HG02840 (cell line): ENCODE measurements around the gene ATP6V1G3.
"Not testable (repeated sequence)": the region's sequence is repeated elsewhere in the genome, so short reads cannot be mapped to it uniquely, and the experiment has no call there.

Experiments used
- ATAC-seq: cut with Tn5 transposase; IDR thresholded peaks from one replicate; pipeline ENCODE4 v1.9.1; 2021; ENCODE audit warnings: mild to moderate bottlenecking, moderate library complexity, moderate number of reproducible peaks; ENCODE audit not compliant: unreplicated experiment, low FRiP score

Gene ATP6V1G3, protein sequence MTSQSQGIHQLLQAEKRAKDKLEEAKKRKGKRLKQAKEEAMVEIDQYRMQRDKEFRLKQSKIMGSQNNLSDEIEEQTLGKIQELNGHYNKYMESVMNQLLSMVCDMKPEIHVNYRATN

DNA sequence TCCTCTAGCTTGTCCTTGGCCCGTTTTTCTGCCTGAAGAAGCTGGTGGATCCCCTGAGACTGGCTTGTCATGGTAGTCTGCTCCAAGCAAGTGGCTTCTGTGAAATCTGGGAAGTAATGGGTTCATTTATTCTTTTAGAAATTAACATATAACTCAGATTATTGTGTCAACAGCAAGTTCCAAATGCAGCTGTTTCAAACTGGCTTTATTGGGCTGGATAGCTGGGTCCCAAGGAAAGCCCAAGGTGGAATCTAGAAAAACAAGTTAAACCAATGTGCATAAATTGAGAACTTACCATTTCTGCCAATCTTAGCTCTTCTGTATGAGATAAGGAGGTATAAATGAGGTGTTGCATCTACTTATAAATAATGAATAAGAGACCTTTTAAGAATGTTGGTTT lies at the start of gene ATP6V1G3:
Gene ATP6V1G3, minus strand, starts transcription at position 101 of the 400 bp plus-strand sequence. Its CDS starts 30 bp downstream, at position 71.
- ATAC-seq = no peak

DNA sequence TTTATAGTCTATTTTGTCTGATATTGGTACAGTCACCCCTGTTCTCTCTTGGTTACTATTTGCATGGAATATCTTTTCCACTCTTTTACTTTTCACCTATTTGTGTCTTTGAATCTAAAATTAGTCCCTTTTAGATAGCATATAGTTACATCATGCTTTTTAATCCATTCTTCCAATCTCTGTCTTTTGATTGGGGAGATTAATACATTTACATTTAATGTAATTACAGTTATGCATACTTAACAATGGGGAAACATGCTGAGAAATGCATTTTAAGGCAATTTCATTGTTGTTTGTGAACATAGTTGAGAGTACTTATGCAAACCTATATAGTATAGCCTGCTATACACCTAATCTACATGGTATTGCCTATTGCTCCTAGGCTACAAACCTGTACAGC lies 48.4 kb upstream of the ATP6V1G3 start:
- ATAC-seq = no peak

DNA sequence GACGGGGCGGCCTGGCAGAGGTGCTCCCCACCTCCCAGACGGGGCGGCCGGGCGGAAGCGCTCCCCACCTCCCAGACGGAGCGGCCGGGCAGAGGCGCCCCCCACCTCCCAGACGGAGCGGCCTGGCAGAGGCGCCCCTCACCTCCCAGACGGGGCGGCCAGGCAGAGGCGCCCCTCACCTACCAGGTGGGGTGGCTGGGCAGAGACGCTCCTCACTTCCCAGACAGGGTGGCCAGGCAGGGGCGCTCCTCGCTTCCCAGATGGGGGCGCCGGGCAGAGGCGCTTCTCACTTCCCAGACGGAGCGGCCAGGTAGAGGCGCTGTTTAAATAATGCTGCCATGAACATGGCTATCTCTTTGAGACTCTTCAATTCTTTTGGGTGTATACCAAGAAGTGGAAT lies 43.7 kb upstream of the ATP6V1G3 start:
- no peak for ATAC-seq

DNA sequence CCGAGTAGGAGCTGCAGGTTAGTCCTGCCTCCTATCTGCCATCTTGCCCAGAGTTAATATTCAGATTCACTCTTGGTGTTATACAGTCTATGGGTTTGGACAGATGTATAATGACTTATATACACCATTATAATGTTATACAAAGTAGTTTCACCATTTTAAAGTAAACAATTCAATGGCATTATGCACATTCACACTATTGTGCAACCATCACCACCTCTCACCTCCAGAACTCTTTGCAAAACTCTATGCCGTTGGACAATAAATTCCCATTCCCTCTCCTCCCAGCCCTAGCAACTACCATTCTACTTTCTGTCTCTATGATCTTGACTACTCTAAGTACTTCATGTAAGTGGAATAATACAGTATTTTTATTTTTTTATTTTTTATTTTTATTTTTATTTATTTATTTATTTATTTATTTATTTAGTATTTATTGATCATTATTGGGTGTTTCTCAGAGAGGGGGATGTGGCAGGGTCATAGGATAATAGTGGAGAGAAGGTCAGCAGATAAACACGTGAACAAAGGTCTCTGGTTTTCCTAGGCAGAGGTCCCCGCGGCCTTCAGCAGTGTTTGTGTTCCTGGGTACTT lies 42.8 kb upstream of the ATP6V1G3 start:
- ATAC-seq = not testable (repeated sequence)

DNA sequence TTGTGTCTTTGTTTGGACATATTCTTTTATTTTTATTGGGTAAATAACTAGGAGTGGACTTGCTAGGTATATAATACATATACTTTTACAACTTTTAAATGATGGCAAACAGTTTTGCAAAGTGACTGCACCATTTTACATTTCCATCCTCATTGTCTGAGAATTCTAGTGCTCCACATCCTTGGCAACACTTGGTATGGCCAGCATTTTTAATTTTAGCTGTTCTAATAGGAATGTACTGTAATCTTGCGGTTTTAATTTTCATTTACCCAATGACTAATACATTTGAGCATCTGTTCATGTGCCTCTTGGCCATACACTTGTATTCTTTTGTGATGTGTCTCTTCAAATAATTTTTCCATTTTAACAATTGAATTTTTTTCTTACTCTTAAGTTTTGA lies 37.0 kb upstream of the ATP6V1G3 start:
- ATAC-seq = no peak

DNA sequence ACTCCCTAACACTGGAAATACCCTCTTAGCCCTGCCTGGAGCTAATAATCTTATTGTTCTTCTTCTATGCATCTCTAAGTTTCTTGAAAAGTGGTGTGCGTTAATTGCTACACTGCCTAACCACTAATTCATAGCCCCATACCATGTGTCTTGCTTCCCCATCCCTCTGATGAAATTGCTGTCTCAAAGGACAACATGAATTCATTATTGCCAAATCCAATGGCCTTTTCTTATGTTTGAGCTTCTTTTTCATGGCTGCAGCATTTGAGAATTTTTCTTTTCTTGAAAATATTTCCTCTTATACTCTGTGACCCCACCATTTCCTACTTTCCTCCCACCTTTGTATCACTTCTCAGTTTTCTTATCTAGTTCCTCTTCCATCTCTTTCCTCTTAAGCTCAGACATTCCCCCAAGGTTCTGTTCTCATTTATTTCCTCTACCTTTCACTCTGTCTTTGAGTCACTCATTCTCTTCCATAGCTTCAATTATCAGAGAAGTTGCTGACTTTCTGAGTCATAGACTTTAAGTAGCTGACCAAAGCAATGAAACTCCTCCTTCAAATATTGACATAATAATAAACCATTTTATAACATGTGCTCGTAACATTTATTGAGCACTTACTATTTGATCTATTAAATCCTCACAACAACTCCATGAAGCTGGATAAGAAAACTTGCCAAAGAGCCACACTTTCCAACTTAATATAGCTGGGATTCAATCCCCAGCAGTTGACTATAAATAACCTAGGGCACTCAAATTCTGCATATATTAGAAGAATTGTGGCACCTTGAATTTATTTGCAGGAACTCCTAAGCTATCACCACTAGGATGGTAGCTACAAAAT lies 35.5 kb upstream of the ATP6V1G3 start:
- peak; percentile 72 for ATAC-seq

DNA sequence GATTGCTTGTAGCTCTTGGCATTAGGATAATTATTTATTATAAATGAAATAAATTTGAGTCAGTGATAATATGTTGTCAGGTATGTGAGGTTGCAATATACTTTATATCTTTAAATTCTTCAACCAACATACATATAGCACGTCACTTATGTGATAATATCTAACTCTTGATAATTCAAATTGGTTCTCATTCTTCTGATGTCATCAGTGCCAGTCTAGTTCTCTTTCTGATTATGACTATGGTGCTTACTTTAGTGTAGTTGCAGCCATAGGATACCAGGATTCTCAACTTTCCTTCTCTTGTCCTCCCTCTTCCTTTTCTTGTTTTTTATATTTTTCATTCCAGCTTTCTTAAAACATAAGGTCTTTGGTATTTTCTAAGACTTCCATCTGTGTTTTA lies 34.8 kb upstream of the ATP6V1G3 start:
- ATAC-seq = no peak

DNA sequence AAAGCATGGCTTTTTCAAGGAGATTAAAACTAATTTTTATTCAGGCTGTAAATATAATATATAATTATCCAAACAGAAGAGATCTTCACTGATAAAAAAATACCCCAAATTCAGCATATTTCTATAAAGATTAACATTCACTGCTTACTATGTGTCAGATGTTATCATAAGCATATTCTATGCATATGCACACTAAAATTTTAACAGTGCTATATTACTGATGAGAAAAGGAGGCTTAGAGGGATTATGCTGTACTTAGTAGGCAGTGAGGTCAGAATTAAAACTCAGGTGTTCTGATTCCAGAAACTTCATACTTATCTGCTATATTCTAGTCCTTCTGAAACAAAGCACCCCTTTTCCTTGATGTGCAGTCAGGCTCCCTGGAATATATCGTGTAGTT lies 33.8 kb upstream of the ATP6V1G3 start:
- ATAC-seq = no peak

DNA sequence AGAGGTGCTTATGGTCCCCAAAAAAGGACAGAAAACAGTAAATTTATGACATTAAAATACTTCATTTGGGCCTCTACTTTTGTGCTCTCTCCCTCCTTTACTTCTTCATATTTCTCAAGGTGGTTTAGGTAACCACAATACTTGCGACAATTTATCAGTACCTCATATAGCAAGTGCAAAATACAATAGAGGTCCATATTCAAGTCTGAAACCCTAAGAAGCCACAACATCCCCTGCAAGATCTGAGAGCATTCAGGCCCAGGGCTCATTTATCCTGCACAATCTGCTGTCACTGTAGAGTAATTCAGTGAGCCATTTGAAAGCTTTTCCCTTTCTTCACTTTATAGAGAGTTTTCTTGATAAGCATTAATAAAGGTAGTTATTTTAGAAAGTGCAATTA lies 24.2 kb upstream of the ATP6V1G3 start:
- ATAC-seq = no peak

DNA sequence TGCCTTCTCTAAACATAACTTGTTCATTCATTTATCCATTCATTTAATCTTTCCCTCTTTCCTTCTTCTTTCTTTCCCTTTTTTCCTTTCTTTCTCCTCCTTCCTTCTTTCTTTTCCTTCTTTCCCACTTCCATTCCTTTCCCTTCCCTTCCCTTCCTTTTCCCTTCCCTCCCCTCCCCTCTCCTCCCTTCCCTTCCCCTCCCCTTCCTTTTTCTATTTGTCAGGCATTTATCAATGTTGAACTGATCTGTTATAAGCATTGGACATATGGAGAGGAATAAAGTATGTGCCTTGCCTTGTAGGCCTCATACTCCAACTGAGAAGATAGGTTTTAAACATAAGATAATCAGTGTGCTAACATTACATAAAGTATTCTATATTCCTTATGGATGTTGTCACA lies 23.7 kb upstream of the ATP6V1G3 start:
- no peak for ATAC-seq

DNA sequence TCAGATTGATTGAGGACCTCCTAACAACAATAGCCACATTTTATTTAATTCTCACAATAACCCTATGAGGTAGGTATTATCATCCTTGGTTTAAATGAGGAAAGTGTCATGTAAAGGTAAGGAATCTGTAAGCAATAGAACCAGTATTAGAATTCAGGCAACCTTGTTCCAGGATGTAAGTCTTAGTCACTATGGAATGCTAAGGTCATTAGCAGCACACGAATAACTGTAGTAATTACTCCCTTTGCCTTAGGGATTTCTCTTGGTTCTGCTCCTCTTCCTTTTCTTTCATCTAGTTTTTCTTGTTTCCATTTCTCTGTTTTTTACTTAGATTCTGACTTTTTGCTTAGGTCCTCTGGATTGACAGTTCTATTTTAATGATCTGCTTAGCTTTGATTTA lies 23.1 kb upstream of the ATP6V1G3 start:
- no peak for ATAC-seq

DNA sequence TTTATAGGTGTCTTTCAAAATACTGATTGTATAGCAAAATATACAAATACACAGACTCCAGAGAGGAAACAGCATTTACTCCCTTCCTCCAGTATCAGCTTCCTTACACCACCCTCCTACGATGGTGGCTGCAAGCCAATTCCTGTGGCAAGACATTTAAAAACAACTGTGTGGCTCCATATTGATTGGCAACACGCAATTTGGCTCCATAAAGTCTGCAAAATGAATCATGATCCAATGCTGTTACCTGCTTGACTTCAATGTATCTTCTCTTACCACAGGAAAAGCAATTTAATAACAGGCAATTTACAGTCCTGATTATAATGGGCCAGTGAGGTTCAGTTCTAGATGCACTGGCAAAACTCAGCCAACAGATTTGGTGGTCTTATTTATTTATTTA lies 19.7 kb upstream of the ATP6V1G3 start:
- no peak for ATAC-seq

DNA sequence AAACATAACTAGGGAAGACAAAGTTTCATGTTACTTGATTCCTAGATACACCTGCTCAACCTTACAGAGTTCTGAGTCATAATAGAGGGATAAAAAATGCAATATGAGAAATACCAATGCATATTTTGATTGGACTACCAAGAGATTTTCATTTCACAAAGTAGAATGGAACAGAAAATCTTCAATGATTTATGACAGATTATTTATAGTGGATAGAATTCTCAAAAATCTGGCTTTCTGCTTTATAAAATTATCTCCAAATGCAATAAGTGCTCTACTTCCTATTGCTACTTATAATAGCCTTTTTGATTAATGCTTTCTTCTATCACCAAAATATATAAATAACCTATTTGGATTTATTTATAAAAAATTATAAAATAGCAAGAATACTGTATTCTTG lies 18.9 kb upstream of the ATP6V1G3 start:
- no peak for ATAC-seq

DNA sequence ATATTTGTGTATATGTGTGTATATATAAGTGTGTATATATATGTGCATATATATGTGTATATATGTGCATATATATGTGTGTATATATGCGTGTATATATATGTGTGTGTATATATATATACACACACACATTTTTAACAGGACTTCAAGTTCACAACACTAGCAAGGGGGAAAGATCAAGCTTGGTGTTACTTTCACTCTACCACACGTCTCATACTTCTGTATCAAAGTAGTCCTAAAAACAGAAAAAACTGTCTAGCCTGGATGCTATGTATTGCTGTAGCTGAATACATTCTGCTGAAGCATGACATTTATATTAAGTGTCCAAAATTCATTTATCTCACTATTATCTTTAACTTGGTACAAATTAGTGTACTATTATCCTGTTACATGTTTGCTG lies 17.9 kb upstream of the ATP6V1G3 start:
- ATAC-seq = no peak

DNA sequence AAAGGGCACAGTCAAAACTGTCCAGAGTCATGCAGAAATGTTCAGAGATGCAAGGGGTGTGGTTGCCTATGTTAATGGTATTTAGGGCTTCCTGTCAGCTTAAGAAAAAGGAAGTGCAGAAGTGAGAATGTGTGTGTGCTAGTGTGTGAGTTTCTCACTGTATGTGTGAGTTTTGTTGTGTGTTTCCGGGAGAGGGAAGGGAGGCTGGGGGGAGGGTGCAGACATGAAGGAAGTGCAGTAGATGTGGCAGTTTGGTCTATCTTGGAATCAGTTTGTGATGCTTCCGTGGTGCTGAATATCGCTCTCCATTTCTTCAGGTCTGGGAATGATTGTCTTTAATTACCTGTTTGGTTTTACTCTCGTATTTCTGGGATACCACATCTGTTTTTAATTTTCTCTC lies 16.5 kb upstream of the ATP6V1G3 start:
- ATAC-seq = peak; percentile 67

DNA sequence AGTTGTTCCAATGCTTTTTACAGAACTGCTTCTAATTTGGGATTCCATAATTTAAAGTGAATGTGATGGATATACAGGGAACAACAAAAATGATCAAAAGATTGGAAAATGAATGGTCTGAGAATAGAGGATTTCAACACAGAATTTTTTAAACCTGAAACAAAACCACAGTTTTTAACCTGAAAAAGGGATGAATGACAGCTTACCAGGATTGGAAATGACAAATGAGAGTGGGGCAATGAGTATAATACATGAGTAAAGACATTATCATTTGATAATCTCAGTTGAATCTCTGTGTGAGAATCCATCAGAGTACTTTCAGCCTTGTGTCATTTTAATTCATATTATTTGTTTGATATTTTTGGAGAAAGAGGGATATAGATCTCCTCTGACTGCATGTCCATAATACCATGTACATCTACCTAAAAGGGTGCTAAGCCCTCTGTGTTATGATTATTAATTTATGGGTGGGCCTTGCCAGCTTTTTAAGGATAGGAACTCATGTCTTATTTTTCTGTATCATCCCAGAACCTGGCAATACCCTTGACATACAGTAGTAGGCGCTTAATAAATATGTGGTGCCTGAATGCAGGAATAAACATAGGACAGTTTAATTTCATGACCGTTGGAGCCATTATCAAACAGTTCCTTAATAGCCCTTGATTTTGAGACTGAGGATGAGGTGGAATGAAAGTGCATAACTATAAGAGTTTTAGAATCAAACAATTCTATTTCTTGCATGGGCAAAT lies 12.4 kb upstream of the ATP6V1G3 start:
- ATAC-seq = no peak

DNA sequence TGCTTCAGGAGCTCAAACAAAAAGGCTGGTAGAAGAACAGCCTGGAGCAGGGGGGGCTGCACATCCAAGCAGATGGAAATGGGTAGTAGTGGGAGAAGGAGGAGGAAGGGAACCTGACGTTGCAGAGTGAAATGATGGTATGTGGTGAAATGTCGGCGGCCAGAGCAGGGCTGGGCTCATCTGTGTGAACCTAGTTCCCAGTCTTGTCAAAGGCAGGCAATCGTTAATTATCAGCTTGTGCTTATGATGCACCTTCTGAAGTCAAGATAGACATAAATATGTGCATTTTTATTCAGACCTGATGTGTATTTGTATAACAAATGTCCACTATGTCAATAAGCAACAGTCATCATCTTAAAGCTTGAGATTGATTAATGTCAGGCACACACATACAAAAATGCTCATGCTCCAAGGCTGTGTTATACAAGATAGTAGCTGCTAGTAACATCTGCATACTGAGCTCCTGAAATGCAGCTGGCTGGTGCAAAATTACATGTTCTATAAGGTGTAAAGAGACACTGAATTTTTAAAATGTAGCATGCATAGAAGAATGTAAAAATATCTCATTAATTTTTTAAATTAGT lies 10.6 kb upstream of the ATP6V1G3 start:
- no peak for ATAC-seq

DNA sequence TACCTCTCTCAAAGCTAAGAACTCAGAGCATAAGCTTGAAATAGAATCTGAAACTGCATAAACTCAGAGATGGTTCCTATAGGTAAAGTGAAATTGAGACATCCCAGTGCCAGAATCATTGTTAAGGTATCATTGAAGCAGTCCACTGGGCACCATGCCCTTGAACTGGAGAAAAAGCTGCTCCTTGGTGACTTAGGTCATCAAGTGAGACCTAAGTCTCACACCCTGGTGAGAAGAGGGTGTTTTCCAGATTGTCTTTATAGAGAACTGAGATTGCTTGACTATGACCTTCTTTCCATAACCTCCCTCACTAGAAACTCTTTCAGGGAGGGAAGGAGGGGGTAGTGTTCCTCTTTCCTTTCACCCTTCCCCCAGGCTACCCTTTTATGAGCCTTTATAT lies 9.4 kb upstream of the ATP6V1G3 start:
- ATAC-seq = no peak

DNA sequence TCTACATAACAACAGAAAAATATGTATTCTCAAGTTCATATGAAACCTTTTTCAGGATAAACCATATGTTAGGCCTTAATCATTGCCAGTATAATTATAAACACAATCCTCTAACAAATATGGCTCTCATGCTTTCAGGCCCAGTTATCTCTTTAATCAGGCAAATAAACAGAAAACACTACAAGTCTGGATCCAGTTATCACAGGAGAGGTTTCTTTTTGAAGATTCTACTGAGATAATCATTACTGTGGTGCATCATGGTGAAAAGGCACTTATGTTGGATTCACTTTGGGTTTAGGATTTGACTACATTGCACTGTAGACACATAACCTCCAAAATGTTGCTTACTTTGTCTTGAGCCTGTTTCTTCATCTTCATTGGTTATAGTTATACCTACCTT lies 8.4 kb upstream of the ATP6V1G3 start:
- ATAC-seq = no peak

DNA sequence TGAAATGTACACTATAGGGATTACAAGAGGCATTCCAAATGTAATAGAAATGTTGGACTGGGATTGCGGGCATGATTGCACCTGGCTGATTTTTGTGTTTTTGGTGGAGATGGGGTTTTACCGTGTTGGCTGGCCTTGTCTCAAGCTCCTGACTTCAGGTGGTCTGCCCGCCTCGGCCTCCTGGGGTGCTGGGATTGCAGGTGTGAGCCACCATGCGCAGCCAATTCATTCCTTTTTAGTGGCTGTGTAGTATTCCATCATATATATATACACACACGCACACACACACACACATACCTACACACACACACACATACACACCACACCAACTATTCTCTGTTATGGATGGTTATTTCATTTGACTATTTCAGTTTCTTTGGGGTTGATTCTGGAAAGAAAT lies 4.7 kb upstream of the ATP6V1G3 start:
- no peak for ATAC-seq

DNA sequence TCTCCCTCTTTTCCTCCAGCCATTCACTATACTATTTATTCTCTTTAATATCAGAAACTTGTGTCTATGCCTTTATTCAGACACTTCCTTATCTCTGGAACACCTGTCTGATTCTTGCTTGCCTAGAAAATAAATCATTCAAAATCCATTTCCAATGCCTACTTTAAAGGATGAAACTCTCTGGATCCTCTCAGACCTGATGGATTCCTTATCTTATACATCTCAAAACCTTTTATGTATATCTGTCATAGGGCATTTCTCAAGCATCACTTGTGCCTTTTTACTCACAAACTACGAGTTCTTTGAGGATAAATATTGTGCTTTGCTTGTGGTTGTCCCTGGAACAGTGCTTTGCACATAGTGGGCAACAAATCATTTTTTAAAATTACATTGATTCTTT lies 3.8 kb upstream of the ATP6V1G3 start:
- ATAC-seq = no peak
